Stimulated activated CD8-positive, alpha-beta memory T cell treated with anti-CD3 and anti-CD28 coated beads, Interleukin-12 subunit alpha, Interleukin-12 subunit beta, amount 100 ng/mL, for 24 hours (primary cell): ENCODE results near the gene BABAM2.

Source experiments
- DNase-seq: peaks from one replicate; pipeline ENCODE4 v3.0.0-alpha.2; 2020; ENCODE audit errors: extremely low read depth

Gene BABAM2

GRCh38 chr2:28344756-28345373 is 454.3 kb downstream of the BABAM2 start:
- DNase-seq, result no peak

GRCh38 chr2:28345619-28346018 is 455.1 kb downstream of the BABAM2 start:
- DNase-seq, result no peak

GRCh38 chr2:28346587-28346986 is 456.1 kb downstream of the BABAM2 start:
- DNase-seq, result no peak

GRCh38 chr2:28347193-28347592 is 456.7 kb downstream of the BABAM2 start:
- no peak for DNase-seq

GRCh38 chr2:28347596-28347995 is 457.1 kb downstream of the BABAM2 start:
- no peak for DNase-seq

GRCh38 chr2:28348149-28348567 is 457.6 kb downstream of the BABAM2 start:
- DNase-seq, result no peak

- no peak for DNase-seq
These were observed 458.4 kb downstream of the BABAM2 start for GRCh38 chr2:28348921-28349320.

GRCh38 chr2:28349546-28350165 is 459.1 kb downstream of the BABAM2 start:
- DNase-seq, result no peak

GRCh38 chr2:28350196-28350595 is 459.7 kb downstream of the BABAM2 start:
- no peak for DNase-seq

GRCh38 chr2:28350791-28351285 is 460.3 kb downstream of the BABAM2 start:
- DNase-seq, result no peak

- no peak for DNase-seq
These were observed 461.1 kb downstream of the BABAM2 start for GRCh38 chr2:28351621-28352020.

GRCh38 chr2:28352104-28352503 is 461.6 kb downstream of the BABAM2 start:
- no peak for DNase-seq

GRCh38 chr2:28352610-28353195 is 462.2 kb downstream of the BABAM2 start:
- no peak for DNase-seq

GRCh38 chr2:28354920-28355520 is 464.5 kb downstream of the BABAM2 start:
- no peak for DNase-seq

- DNase-seq, result no peak
These were observed 465.1 kb downstream of the BABAM2 start for GRCh38 chr2:28355521-28356094.

GRCh38 chr2:28356095-28356911 is 465.8 kb downstream of the BABAM2 start:
- DNase-seq, result no peak

- DNase-seq, result no peak
These were observed 466.5 kb downstream of the BABAM2 start for GRCh38 chr2:28357055-28357454.

GRCh38 chr2:28357948-28358667 is 467.6 kb downstream of the BABAM2 start:
- DNase-seq, result no peak

- DNase-seq, result no peak
These were observed 468.2 kb downstream of the BABAM2 start for GRCh38 chr2:28358668-28359201.

- peak; percentile 54 for DNase-seq
These were observed 468.9 kb downstream of the BABAM2 start for GRCh38 chr2:28359222-28360057.
